ENCODE measurements around the gene CYRIA. TPM values are rescaled to one million over a fixed set of nuclear protein-coding genes. Genes with fewer than 3 reads are reported as not detected.

The CYRIA gene
- total RNA-seq, 4 donors from 2014 or later, result 33.6 to 79.0 (median 50.0) TPM

DNA sequence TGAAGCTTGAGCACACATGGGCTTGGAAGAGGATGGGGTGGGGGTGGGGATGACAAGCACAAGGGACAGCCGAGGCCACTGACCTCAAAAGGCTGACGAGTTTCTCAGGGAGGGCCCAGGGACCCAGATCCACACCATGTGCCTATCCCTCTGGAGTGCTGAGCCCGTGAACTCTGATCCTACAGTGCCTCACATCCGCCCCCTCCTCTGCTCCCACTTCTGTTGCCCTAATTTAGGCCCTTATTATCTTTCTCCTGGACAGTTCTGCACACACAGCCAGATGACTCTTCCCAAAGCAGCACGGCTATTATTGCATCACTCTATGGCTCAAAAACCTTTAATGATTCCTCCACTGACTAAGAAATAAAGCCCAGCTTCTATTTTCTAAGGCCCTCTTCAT, 24.8 kb downstream of the CYRIA start:
- no peaks in the 10 kb centered on the region for H3K27me3 ChIP-seq
- intact Hi-C loops (cut with DNase I), result no loop called here
- DNase-seq, result no peak
- peaks cover 34 to 53% of the 10 kb centered on the region in 2 donors for H3K4me1 ChIP-seq
- H3K27ac ChIP-seq, result peak overlapping the region in 2 of 3 donors; percentile 7 to 44
- H3K36me3 ChIP-seq, result peaks cover 0 to 5% of the 10 kb centered on the region in 2 donors
- no peak overlapping the region for H3K4me3 ChIP-seq (replicated peaks in 1 of 3)
- WGBS, 2 donors, result 72 to 80% methylated on average over 5 of the region's 5 CpGs
- TF ChIP-seq, protein P1, sequence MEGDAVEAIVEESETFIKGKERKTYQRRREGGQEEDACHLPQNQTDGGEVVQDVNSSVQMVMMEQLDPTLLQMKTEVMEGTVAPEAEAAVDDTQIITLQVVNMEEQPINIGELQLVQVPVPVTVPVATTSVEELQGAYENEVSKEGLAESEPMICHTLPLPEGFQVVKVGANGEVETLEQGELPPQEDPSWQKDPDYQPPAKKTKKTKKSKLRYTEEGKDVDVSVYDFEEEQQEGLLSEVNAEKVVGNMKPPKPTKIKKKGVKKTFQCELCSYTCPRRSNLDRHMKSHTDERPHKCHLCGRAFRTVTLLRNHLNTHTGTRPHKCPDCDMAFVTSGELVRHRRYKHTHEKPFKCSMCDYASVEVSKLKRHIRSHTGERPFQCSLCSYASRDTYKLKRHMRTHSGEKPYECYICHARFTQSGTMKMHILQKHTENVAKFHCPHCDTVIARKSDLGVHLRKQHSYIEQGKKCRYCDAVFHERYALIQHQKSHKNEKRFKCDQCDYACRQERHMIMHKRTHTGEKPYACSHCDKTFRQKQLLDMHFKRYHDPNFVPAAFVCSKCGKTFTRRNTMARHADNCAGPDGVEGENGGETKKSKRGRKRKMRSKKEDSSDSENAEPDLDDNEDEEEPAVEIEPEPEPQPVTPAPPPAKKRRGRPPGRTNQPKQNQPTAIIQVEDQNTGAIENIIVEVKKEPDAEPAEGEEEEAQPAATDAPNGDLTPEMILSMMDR (IDR thresholded peaks at IDR 0.05), result no peak
- no peak for TF ChIP-seq POLR2A (IDR thresholded peaks at IDR 0.05)
- H3K9me3 ChIP-seq, result no peaks in the 10 kb centered on the region

DNA sequence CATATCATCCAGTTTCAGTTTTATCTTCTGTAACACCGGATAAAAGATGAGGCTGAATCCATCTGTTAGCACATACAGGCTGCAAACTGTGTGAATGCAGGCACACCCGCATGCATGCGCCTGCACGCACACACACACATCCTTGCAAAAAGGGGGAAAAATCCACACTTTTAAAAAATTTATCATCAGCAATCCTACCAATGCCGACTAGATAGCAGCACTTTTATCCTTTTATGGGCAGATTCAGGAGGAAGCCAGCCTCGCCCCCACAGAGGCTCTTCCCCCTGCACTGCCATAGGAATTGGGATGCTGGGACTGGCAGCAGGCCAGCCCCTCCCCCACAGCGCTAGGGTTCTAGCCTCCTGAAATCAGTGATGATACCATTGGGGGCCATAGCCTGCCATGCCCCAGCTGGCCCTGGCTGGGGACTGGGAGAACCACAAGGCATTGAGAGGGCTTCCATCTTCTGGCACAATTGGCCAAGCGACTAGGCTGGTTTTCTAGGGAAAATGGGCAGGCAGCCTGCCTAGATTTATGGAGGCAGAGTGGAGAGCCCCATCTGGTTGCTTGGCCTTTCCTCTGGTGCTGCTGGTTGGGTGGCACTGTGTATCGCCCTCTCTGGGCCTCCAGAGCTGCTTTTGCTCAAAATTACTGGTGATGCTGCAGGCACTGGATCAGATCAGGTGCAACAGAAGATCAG, 25.5 kb downstream of the CYRIA start:
- intact Hi-C loops (cut with DNase I), result no loop called here
- Histone ChIP-seq H3K4me1 (peaks cover 38 to 60% of the 10 kb centered on the region in 2 donors), H3K36me3 (peaks cover 0 to 5% of the 10 kb centered on the region in 2 donors), H3K27ac (peak overlapping the region in 1 of 3 donors; percentile 44), H3K27me3 (no peaks in the 10 kb centered on the region), H3K9me3 (no peaks in the 10 kb centered on the region), H3K4me3 (replicated peaks in 1 of 3) (no peak overlapping the region)
- TF ChIP-seq, protein P1 (IDR thresholded peaks at IDR 0.05), result no peak
- no peak for TF ChIP-seq POLR2A (IDR thresholded peaks at IDR 0.05)
- DNase-seq, result no peak
- 83 to 90% methylated on average over 7 to 8 of the region's 9 CpGs for WGBS, 2 donors

DNA sequence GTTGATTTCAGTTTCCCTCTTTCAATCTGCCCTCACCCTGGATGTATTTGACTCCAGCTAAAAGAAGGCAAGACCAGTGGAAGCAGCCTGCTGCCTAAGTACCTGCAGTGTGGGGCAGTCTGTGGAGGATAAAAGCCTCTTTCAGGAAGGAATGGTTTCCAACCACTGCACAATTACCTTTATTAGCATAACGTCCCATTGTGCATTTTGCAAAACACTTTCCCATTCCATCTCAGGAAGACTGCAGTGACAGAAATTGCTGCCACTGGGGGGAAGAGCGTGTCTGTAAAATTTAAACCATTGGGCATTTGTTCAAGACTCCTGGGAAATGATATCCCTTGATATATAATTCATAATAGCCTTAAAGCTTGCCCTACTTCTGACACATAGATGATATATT, 26.2 kb downstream of the CYRIA start:
- TF ChIP-seq, protein P1 (IDR thresholded peaks at IDR 0.05), result no peak
- TF ChIP-seq POLR2A (IDR thresholded peaks at IDR 0.05), result no peak
- Histone ChIP-seq H3K27ac (no peak overlapping the region), H3K4me3 (replicated peaks in 1 of 3) (no peak overlapping the region), H3K36me3 (peaks cover 0 to 5% of the 10 kb centered on the region in 2 donors), H3K4me1 (peaks cover 39 to 58% of the 10 kb centered on the region in 2 donors), H3K9me3 (no peaks in the 10 kb centered on the region), H3K27me3 (no peaks in the 10 kb centered on the region)
- DNase-seq, result no peak
- intact Hi-C loops (cut with DNase I), result no loop called here
- 78 to 90% methylated on average over 2 of the region's 2 CpGs for WGBS, 2 donors

DNA sequence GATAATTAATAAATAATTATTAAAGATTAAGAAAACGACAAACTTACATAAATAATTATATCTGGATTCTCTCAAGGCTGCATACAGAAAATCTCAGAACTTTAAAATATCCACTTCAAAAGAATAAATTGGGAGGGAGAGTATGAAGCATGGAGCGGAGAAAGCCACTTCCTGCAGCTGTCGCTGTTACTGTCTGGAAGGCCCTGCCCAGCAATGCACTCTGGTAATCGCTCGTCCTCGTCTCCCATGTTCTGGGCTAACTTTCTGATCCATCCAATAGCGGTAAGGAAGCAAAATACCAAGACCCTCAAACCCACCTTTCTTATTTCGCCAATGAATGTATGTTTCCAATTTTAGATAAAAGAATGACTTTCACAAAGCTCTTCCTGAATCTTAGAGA, 26.7 kb downstream of the CYRIA start:
- no peak overlapping the region for H3K4me3 ChIP-seq (replicated peaks in 1 of 3)
- H3K27ac ChIP-seq, result no peak overlapping the region
- intact Hi-C loops (cut with DNase I), result no loop called here
- TF ChIP-seq POLR2A (IDR thresholded peaks at IDR 0.05), result no peak
- TF ChIP-seq, protein P1 (IDR thresholded peaks at IDR 0.05), result no peak
- peaks cover 44 to 57% of the 10 kb centered on the region in 2 donors for H3K4me1 ChIP-seq
- no peaks in the 10 kb centered on the region for H3K9me3 ChIP-seq
- DNase-seq, result no peak
- 79 to 84% methylated on average over 8 of the region's 8 CpGs for WGBS, 2 donors
- H3K27me3 ChIP-seq, result no peaks in the 10 kb centered on the region
- H3K36me3 ChIP-seq, result peaks cover 0 to 5% of the 10 kb centered on the region in 2 donors

DNA sequence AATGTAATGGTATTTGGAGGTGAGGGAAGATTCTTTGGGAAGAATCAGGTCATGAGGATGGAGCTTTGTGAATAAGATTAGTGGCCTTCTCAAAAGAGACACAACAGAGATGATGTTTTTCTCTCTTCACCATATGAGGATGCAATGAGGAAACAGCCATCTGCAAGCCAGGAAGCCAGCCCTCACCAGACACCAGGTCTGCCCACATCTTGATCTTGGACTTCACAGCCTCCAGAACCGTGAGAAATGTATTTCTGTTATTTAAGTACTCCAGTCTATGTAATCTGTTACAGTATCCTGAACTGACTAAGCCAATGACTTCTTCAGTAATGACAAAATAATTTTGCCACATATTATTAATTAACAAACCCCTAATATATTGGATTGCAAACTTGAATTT, 28.3 kb downstream of the CYRIA start:
- Histone ChIP-seq H3K36me3 (peaks cover 0 to 5% of the 10 kb centered on the region in 2 donors), H3K9me3 (no peaks in the 10 kb centered on the region), H3K4me3 (replicated peaks in 1 of 3) (no peak overlapping the region), H3K27me3 (no peaks in the 10 kb centered on the region), H3K27ac (no peak overlapping the region), H3K4me1 (peaks cover 43 to 57% of the 10 kb centered on the region in 2 donors)
- no peak for TF ChIP-seq POLR2A (IDR thresholded peaks at IDR 0.05)
- TF ChIP-seq, protein P1 (IDR thresholded peaks at IDR 0.05), result no peak
- 92 to 93% methylated on average over 1 of the region's 1 CpG for WGBS, 2 donors
- intact Hi-C loops (cut with DNase I), result no loop called here
- no peak for DNase-seq
